ENCODE results near the gene PPP1R1C.
"Not testable (repeated sequence)": the region's sequence is repeated elsewhere in the genome, so short reads cannot be mapped to it uniquely, and the experiment has no call there.

The PPP1R1C gene

DNA sequence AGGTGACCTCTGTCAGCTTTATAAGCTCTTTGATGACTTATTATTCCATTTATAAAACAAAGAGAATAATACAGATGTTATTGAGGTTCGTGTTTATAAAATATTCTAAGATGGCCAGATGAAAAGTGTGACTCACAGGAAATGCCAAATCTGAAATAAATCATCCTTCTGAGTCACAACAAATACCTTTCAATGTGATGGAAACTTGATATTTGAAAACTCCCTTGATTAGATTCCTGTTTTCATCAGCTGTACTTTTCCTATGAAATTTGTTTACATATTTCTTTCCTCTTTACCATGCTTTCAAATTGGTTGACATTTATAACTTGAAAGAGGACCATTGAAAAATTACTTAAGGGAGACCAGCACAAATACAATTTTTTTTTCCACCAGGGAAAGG lies 30.6 kb upstream of the PPP1R1C start:
- H3K4me3 ChIP-seq (ENCODE audit: low read depth, low read length), result no peak overlapping the region
- TF ChIP-seq, protein P1, sequence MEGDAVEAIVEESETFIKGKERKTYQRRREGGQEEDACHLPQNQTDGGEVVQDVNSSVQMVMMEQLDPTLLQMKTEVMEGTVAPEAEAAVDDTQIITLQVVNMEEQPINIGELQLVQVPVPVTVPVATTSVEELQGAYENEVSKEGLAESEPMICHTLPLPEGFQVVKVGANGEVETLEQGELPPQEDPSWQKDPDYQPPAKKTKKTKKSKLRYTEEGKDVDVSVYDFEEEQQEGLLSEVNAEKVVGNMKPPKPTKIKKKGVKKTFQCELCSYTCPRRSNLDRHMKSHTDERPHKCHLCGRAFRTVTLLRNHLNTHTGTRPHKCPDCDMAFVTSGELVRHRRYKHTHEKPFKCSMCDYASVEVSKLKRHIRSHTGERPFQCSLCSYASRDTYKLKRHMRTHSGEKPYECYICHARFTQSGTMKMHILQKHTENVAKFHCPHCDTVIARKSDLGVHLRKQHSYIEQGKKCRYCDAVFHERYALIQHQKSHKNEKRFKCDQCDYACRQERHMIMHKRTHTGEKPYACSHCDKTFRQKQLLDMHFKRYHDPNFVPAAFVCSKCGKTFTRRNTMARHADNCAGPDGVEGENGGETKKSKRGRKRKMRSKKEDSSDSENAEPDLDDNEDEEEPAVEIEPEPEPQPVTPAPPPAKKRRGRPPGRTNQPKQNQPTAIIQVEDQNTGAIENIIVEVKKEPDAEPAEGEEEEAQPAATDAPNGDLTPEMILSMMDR (IDR thresholded peaks at IDR 0.05; ENCODE audit: low read depth, low read length, missing control alignments), result no peak
- DNase-seq (ENCODE audit: low read depth), result no peak

GRCh38 chr2:181955866-181956265 lies 29.8 kb upstream of the PPP1R1C start:
- not testable (repeated sequence) for DNase-seq (ENCODE audit: low read depth); H3K4me3 ChIP-seq (ENCODE audit: low read depth, low read length)

DNA sequence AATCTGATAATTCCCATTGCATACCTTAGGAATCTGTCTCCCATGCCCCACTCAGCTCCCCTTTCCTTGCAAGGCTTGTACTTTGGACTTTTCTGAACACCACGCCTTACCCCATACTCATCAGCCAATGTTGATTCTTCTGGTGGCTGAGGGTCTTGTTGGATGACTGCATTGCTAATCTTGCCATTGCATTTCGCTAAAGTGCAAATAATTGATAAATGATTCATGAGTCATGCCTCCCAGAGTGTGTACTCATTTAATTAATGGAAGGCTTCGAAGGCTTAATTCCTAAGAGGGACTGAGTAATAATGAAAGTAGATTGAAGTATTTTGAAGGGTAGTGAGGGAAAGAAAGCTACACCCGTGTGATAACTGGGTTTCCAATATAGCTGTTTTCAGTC lies 28.0 kb upstream of the PPP1R1C start:
- TF ChIP-seq, protein P1 (IDR thresholded peaks at IDR 0.05; ENCODE audit: low read depth, low read length, missing control alignments), result no peak
- H3K4me3 ChIP-seq (ENCODE audit: low read depth, low read length), result no peak overlapping the region
- DNase-seq (ENCODE audit: low read depth), result no peak

GRCh38 chr2:181958726-181959125 lies 26.9 kb upstream of the PPP1R1C start:
- TF ChIP-seq, protein P1 (IDR thresholded peaks at IDR 0.05; ENCODE audit: low read depth, low read length, missing control alignments), result no peak
- DNase-seq (ENCODE audit: low read depth), result no peak
- H3K4me3 ChIP-seq (ENCODE audit: low read depth, low read length), result no peak overlapping the region

DNA sequence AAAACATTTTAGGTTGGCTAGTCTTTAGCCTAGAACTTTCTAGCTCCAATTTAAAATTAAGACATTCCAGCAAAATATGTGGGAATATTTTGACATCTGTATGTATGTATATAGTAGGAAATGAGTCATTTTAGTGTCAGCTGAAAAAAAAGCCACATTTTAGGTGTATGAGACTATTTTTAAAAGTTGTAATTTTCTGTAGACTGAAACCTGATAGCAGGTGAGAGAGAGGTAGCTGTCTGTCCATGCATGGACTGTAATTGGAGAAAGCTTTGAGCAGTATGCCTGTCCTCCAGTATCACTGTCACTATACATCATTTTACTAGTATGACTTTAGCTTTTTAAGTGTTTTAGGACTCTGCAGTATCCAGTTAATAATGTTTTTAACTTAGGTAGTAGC lies 26.1 kb upstream of the PPP1R1C start:
- TF ChIP-seq, protein P1 (IDR thresholded peaks at IDR 0.05; ENCODE audit: low read depth, low read length, missing control alignments), result no peak
- no peak overlapping the region for H3K4me3 ChIP-seq (ENCODE audit: low read depth, low read length)
- no peak for DNase-seq (ENCODE audit: low read depth)

DNA sequence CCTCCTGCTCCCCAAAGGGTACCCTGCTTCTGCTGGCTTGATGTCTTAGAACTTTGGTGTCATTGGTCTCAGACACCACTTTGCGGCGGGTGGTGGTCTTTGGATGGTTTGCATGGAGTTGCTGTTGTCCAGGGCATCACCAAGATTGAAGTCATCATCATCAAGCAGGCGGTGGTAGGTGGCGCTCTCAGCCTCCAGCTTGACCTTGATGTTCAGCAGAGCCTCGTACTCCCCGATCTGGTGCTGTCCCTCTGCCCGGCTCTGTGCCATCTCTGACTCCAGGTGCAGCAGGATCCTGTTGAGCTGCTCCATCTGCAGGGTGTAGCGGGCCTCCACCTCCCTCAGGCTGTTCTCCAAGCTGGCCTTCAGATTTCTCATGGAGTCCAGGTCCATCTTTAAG lies 24.5 kb upstream of the PPP1R1C start:
- TF ChIP-seq, protein P1 (IDR thresholded peaks at IDR 0.05; ENCODE audit: low read depth, low read length, missing control alignments), result peak; percentile 27
- H3K4me3 ChIP-seq (ENCODE audit: low read depth, low read length); DNase-seq (ENCODE audit: low read depth): not testable (repeated sequence)

- no peak overlapping the region for H3K4me3 ChIP-seq (ENCODE audit: low read depth, low read length)
- TF ChIP-seq, protein P1 (IDR thresholded peaks at IDR 0.05; ENCODE audit: low read depth, low read length, missing control alignments), result no peak
- no peak for DNase-seq (ENCODE audit: low read depth)
Observed at GRCh38 chr2:181962142-181962541, 23.5 kb upstream of the PPP1R1C start.

Data from GM12864 (cell line).